Activated T-helper 17 cell treated with anti-CD3 and anti-CD28 coated beads, Interleukin-2, amount 50 U/mL, for 72 hours (primary cell): ENCODE measurements around the gene CCDC187. TPM values are rescaled to one million over a fixed set of nuclear protein-coding genes. Genes with fewer than 3 reads are reported as not detected.

Experiments used
- ATAC-seq: fragments of 150-1000 bp; cut with Tn5 transposase; replicated peaks from 2 replicates; pipeline ENCODE4 v1.10.0; 2021; ENCODE audit warnings: mild to moderate bottlenecking, moderate library complexity
- H3K27ac Mint-ChIP-seq: one replicate; pipeline ENCODE4 v1.8.0; 2022; ENCODE audit warnings: mixed read lengths
- H3K27me3 Mint-ChIP-seq: one replicate; pipeline ENCODE4 v1.8.0; 2022; ENCODE audit warnings: mixed read lengths
- H3K36me3 Mint-ChIP-seq: one replicate; pipeline ENCODE4 v1.8.0; 2022; ENCODE audit warnings: low read depth, mild to moderate bottlenecking, mixed read lengths
- H3K4me1 Mint-ChIP-seq: one replicate; pipeline ENCODE4 v1.8.0; 2022; ENCODE audit warnings: mixed read lengths
- H3K4me3 Mint-ChIP-seq: one replicate; pipeline ENCODE4 v1.8.0; 2022; ENCODE audit warnings: mild to moderate bottlenecking, mixed read lengths
- H3K9me3 Mint-ChIP-seq: one replicate; pipeline ENCODE4 v1.8.0; 2022; ENCODE audit warnings: mixed read lengths
- total RNA-seq, 2 donors: library from RNA; stranded (reverse); gene quantifications; one replicate each; pipeline ENCODE4 v1.2.3, GENCODE V29; 2022

The CCDC187 gene
- total RNA-seq, 2 donors from 2014 or later: 0.02 TPM; not detected in 1

- Mint-ChIP-seq H3K27ac (no peak overlapping the region), H3K9me3 (no peaks in the 10 kb centered on the region), H3K4me1 (no peaks in the 10 kb centered on the region), H3K36me3 (no peaks in the 10 kb centered on the region), H3K27me3 (no peaks in the 10 kb centered on the region), H3K4me3 (no peak overlapping the region)
- ATAC-seq: no peak
Observed at GRCh38 chr9:136343121-136343883, 39.4 kb upstream of the CCDC187 start.

- Mint-ChIP-seq H3K9me3 (no peaks in the 10 kb centered on the region), H3K4me1 (no peaks in the 10 kb centered on the region), H3K4me3 (no peak overlapping the region), H3K27me3 (no peaks in the 10 kb centered on the region), H3K36me3 (no peaks in the 10 kb centered on the region), H3K27ac (no peak overlapping the region)
- peak; percentile 47 for ATAC-seq
Observed at GRCh38 chr9:136342181-136343120, 38.6 kb upstream of the CCDC187 start.

- ATAC-seq: no peak
- Mint-ChIP-seq H3K27me3 (no peaks in the 10 kb centered on the region), H3K27ac (no peak overlapping the region), H3K4me1 (no peaks in the 10 kb centered on the region), H3K36me3 (no peaks in the 10 kb centered on the region), H3K9me3 (no peaks in the 10 kb centered on the region), H3K4me3 (no peak overlapping the region)
Observed at GRCh38 chr9:136341769-136342168, 37.9 kb upstream of the CCDC187 start.

GRCh38 chr9:136341042-136341655, 37.3 kb upstream of the CCDC187 start:
- Mint-ChIP-seq H3K36me3 (no peaks in the 10 kb centered on the region), H3K27ac (no peak overlapping the region), H3K4me3 (no peak overlapping the region), H3K27me3 (no peaks in the 10 kb centered on the region), H3K9me3 (no peaks in the 10 kb centered on the region), H3K4me1 (no peaks in the 10 kb centered on the region)
- no peak for ATAC-seq

GRCh38 chr9:136340356-136341041, 36.6 kb upstream of the CCDC187 start:
- Mint-ChIP-seq H3K27me3 (no peaks in the 10 kb centered on the region), H3K36me3 (no peaks in the 10 kb centered on the region), H3K27ac (no peak overlapping the region), H3K4me1 (no peaks in the 10 kb centered on the region), H3K4me3 (no peak overlapping the region), H3K9me3 (no peaks in the 10 kb centered on the region)
- ATAC-seq: no peak

GRCh38 chr9:136339958-136340310, 36.0 kb upstream of the CCDC187 start:
- Mint-ChIP-seq H3K4me3 (no peak overlapping the region), H3K36me3 (no peaks in the 10 kb centered on the region), H3K27ac (no peak overlapping the region), H3K4me1 (no peaks in the 10 kb centered on the region), H3K9me3 (no peaks in the 10 kb centered on the region), H3K27me3 (no peaks in the 10 kb centered on the region)
- no peak for ATAC-seq

GRCh38 chr9:136339173-136339957, 35.5 kb upstream of the CCDC187 start:
- Mint-ChIP-seq H3K9me3 (no peaks in the 10 kb centered on the region), H3K36me3 (no peaks in the 10 kb centered on the region), H3K27ac (no peak overlapping the region), H3K4me1 (no peaks in the 10 kb centered on the region), H3K4me3 (no peak overlapping the region), H3K27me3 (no peaks in the 10 kb centered on the region)
- peak; percentile 62 for ATAC-seq

- Mint-ChIP-seq H3K4me3 (no peak overlapping the region), H3K9me3 (no peaks in the 10 kb centered on the region), H3K27me3 (no peaks in the 10 kb centered on the region), H3K4me1 (no peaks in the 10 kb centered on the region), H3K36me3 (no peaks in the 10 kb centered on the region), H3K27ac (no peak overlapping the region)
- ATAC-seq: no peak
Observed at GRCh38 chr9:136338511-136338910, 34.6 kb upstream of the CCDC187 start.

GRCh38 chr9:136337416-136338395, 33.8 kb upstream of the CCDC187 start:
- Mint-ChIP-seq H3K4me1 (no peaks in the 10 kb centered on the region), H3K4me3 (no peak overlapping the region), H3K27ac (no peak overlapping the region), H3K27me3 (no peaks in the 10 kb centered on the region), H3K9me3 (no peaks in the 10 kb centered on the region), H3K36me3 (no peaks in the 10 kb centered on the region)
- ATAC-seq: no peak

- Mint-ChIP-seq H3K9me3 (no peaks in the 10 kb centered on the region), H3K4me3 (no peak overlapping the region), H3K27me3 (no peaks in the 10 kb centered on the region), H3K36me3 (no peaks in the 10 kb centered on the region), H3K27ac (no peak overlapping the region), H3K4me1 (no peaks in the 10 kb centered on the region)
- ATAC-seq: no peak
Observed at GRCh38 chr9:136336881-136337280, 33.0 kb upstream of the CCDC187 start.

GRCh38 chr9:136336156-136336870, 32.4 kb upstream of the CCDC187 start:
- Mint-ChIP-seq H3K4me1 (no peaks in the 10 kb centered on the region), H3K4me3 (no peak overlapping the region), H3K9me3 (no peaks in the 10 kb centered on the region), H3K27me3 (no peaks in the 10 kb centered on the region), H3K27ac (no peak overlapping the region), H3K36me3 (no peaks in the 10 kb centered on the region)
- ATAC-seq: no peak

- no peaks in the 10 kb centered on the region for H3K36me3 Mint-ChIP-seq
- no peak overlapping the region for H3K4me3 Mint-ChIP-seq
- no peaks in the 10 kb centered on the region for H3K9me3 Mint-ChIP-seq
- no peak for ATAC-seq
- no peak overlapping the region for H3K27ac Mint-ChIP-seq
- no peaks in the 10 kb centered on the region for H3K27me3 Mint-ChIP-seq
- H3K4me1 Mint-ChIP-seq: no peaks in the 10 kb centered on the region
Observed at GRCh38 chr9:136335296-136336155, 31.6 kb upstream of the CCDC187 start.
